H9 (cell line): Measurements from ENCODE around the gene SBK1. TPM values are rescaled to one million over a fixed set of nuclear protein-coding genes. Genes with fewer than 3 reads are reported as not detected.

Source experiments
- DNase-seq: peaks from one replicate; pipeline ENCODE4 v3.0.0-alpha.2; 2017
- H2AFZ ChIP-seq: one replicate; pipeline ENCODE4 v1.6.1; 2013; ENCODE audit warnings: mild to moderate bottlenecking, low read length, control low read depth, moderate library complexity
- H2AK5ac ChIP-seq: 2 replicates; pipeline ENCODE4 v1.6.1; 2013; ENCODE audit warnings: low read length, control low read depth, mixed read lengths; ENCODE audit not compliant: insufficient read length
- H2BK120ac ChIP-seq: one replicate; pipeline ENCODE4 v1.6.1; 2013; ENCODE audit warnings: low read depth, mild to moderate bottlenecking, low read length, control low read depth, inconsistent platforms; ENCODE audit not compliant: poor library complexity, severe bottlenecking
- H2BK12ac ChIP-seq: 2 replicates; pipeline ENCODE4 v1.6.1; 2013; ENCODE audit warnings: low read length, control low read depth, mixed read lengths, low read depth; ENCODE audit not compliant: insufficient read length
- H2BK15ac ChIP-seq: 2 replicates; pipeline ENCODE4 v1.6.1; 2013; ENCODE audit warnings: low read depth, low read length, control low read depth
- H2BK20ac ChIP-seq: one replicate; pipeline ENCODE4 v1.6.1; 2013; ENCODE audit warnings: low read depth, mild to moderate bottlenecking, low read length, control low read depth, inconsistent platforms; ENCODE audit not compliant: poor library complexity, severe bottlenecking
- H2BK5ac ChIP-seq: 2 replicates; pipeline ENCODE4 v1.6.1; 2013; ENCODE audit warnings: low read length, control low read depth, mixed read lengths; ENCODE audit not compliant: insufficient read length
- H3K14ac ChIP-seq: 2 replicates; pipeline ENCODE4 v1.6.1; 2013; ENCODE audit warnings: low read length, control low read depth; ENCODE audit not compliant: insufficient read depth
- H3K18ac ChIP-seq: 2 replicates; pipeline ENCODE4 v1.6.1; 2013; ENCODE audit warnings: low read depth, mild to moderate bottlenecking, mixed read lengths, low read length, control low read depth; ENCODE audit not compliant: insufficient read length
- H3K23ac ChIP-seq: 2 replicates; pipeline ENCODE4 v1.6.1; 2013; ENCODE audit warnings: low read length, control low read depth, mixed read lengths, low read depth; ENCODE audit not compliant: insufficient read length
- H3K23me2 ChIP-seq: 2 replicates; pipeline ENCODE4 v1.6.1; 2013; ENCODE audit warnings: low read depth, mild to moderate bottlenecking, mixed read lengths, low read length, control low read depth; ENCODE audit not compliant: insufficient read length, poor library complexity, severe bottlenecking
- H3K27ac ChIP-seq: 2 replicates; pipeline ENCODE4 v1.5.1; 2013; ENCODE audit warnings: low read length, control low read depth, mixed read lengths, low read depth; ENCODE audit not compliant: insufficient read length
- H3K27me3 ChIP-seq: 2 replicates; pipeline ENCODE4 v1.6.1; 2013; ENCODE audit warnings: low read length, control low read depth, inconsistent platforms; ENCODE audit not compliant: insufficient read depth
- H3K4ac ChIP-seq: 2 replicates; pipeline ENCODE4 v1.6.1; 2013; ENCODE audit warnings: low read depth, mild to moderate bottlenecking, control low read depth, inconsistent platforms, low read length, moderate library complexity
- H3K4me1 ChIP-seq: 2 replicates; pipeline ENCODE4 v1.6.1; 2013; ENCODE audit warnings: low read length, control low read depth, inconsistent platforms; ENCODE audit not compliant: insufficient read depth
- H3K4me2 ChIP-seq: 2 replicates; pipeline ENCODE4 v1.6.1; 2013; ENCODE audit warnings: low read length, control low read depth, mixed read lengths; ENCODE audit not compliant: insufficient read length, insufficient read depth
- H3K56ac ChIP-seq: 2 replicates; pipeline ENCODE4 v1.6.1; 2013; ENCODE audit warnings: low read depth, mild to moderate bottlenecking, mixed read lengths, low read length, control low read depth; ENCODE audit not compliant: insufficient read length
- H3K79me1 ChIP-seq: 2 replicates; pipeline ENCODE4 v1.6.1; 2013; ENCODE audit warnings: low read depth, mild to moderate bottlenecking, moderate library complexity, low read length, control low read depth, inconsistent platforms; ENCODE audit not compliant: insufficient read depth, poor library complexity, severe bottlenecking
- H3K79me2 ChIP-seq: 2 replicates; pipeline ENCODE4 v1.6.1; 2013; ENCODE audit warnings: low read length, control low read depth, inconsistent platforms; ENCODE audit not compliant: insufficient read depth
- H3K9ac ChIP-seq: 2 replicates; pipeline ENCODE4 v1.6.1; 2013; ENCODE audit warnings: low read length, control low read depth, mixed read lengths; ENCODE audit not compliant: insufficient read length; ENCODE audit errors: extremely low read depth
- H3K9me3 ChIP-seq: one replicate; pipeline ENCODE4 v1.6.1; 2013; ENCODE audit warnings: low read depth, low read length, inconsistent platforms; ENCODE audit not compliant: control insufficient read depth
- H3T11ph ChIP-seq: one replicate; pipeline ENCODE4 v1.6.1; 2013; ENCODE audit warnings: mild to moderate bottlenecking, low read length, control low read depth, inconsistent platforms
- H4K20me1 ChIP-seq: one replicate; pipeline ENCODE4 v1.6.1; 2013; ENCODE audit not compliant: control insufficient read depth, insufficient read length, insufficient read depth
- H4K5ac ChIP-seq: 2 replicates; pipeline ENCODE4 v1.6.1; 2013; ENCODE audit warnings: low read depth, mild to moderate bottlenecking, mixed read lengths, low read length, control low read depth; ENCODE audit not compliant: insufficient read length
- H4K8ac ChIP-seq: replicated peaks from 2 replicates; pipeline ENCODE4 v1.6.1; 2013; ENCODE audit warnings: low read length, control low read depth, mixed read lengths, low read depth; ENCODE audit not compliant: insufficient read length
- H4K91ac ChIP-seq: 2 replicates; pipeline ENCODE4 v1.6.1; 2013; ENCODE audit warnings: low read depth, mild to moderate bottlenecking, moderate library complexity, mixed read lengths, low read length, control low read depth; ENCODE audit not compliant: insufficient read length
- H3K27ac Mint-ChIP-seq, 3 experiments: 2 replicates in 2 of 3; 3 replicates in 1 of 3; pipeline ENCODE4 v1.8.0; 2020 to 2021; ENCODE audit warnings: mixed read lengths in 3 of 3, mild to moderate bottlenecking in 1 of 3, moderate library complexity in 1 of 3
- H3K27me3 Mint-ChIP-seq: 2 replicates; pipeline ENCODE4 v1.8.0; 2021; ENCODE audit warnings: low read depth, mild to moderate bottlenecking, moderate library complexity, mixed read lengths
- H3K36me3 Mint-ChIP-seq, 3 experiments: 2 replicates in 2 of 3; 3 replicates in 1 of 3; pipeline ENCODE4 v1.8.0; 2020 to 2021; ENCODE audit warnings: low read depth in 3 of 3, mixed read lengths in 3 of 3; ENCODE audit not compliant: insufficient read depth in 1 of 3
- H3K4me1 Mint-ChIP-seq, 2 experiments: 2 replicates each; pipeline ENCODE4 v1.8.0; 2020; ENCODE audit warnings: mixed read lengths in 2 of 2
- H3K4me3 Mint-ChIP-seq, 2 experiments: 2 replicates in 1 of 2; 3 replicates in 1 of 2; pipeline ENCODE4 v1.8.0; 2020 to 2021; ENCODE audit warnings: mild to moderate bottlenecking in 2 of 2, mixed read lengths in 2 of 2, moderate library complexity in 1 of 2
- H3K9me3 Mint-ChIP-seq, 2 experiments: 2 replicates in 1 of 2; 3 replicates in 1 of 2; pipeline ENCODE4 v1.8.0; 2020; ENCODE audit warnings: mild to moderate bottlenecking in 2 of 2, mixed read lengths in 2 of 2, moderate library complexity in 1 of 2
- CTCF ChIP-seq: fragments of 200-600 bp; sonication (generic); conservative IDR thresholded peaks from 3 replicates; pipeline ENCODE4 v1.8.0; 2021; ENCODE audit warnings: antibody characterized with exemption, mild to moderate bottlenecking
- WGBS: extraction: QIAGEN DNeasy Blood & Tissue Kit; methylation state at CpG from one replicate; pipeline ENCODE4 v1.1.7; 2013; ENCODE audit warnings: missing lambda C conversion rate, low lambda C conversion rate, mixed read lengths; ENCODE audit not compliant: insufficient read length; ENCODE audit errors: extremely low coverage; 5-methylcytosine and 5-hydroxymethylcytosine counted together
- total RNA-seq: library from RNA; stranded (reverse); gene quantifications from 2 replicates; pipeline ENCODE4 v1.2.1, GENCODE V29; 2021

Gene SBK1
- total RNA-seq, 1 experiment from 2014 or later: 65.5 TPM

- Histone ChIP-seq H3K4me2 (no peak overlapping the region), H4K91ac (no peak overlapping the region), H3K4ac (no peak overlapping the region), H4K5ac (no peak overlapping the region), H3K27ac (no peak overlapping the region), H3K9ac (no peak overlapping the region), H3K23ac (no peak overlapping the region), H3K23me2 (no peaks in the 10 kb centered on the region), H3K4me1 (no peaks in the 10 kb centered on the region; the same call in 1 of the 2 replicates), H2BK120ac (no peak overlapping the region), H3K79me1 (no peaks in the 10 kb centered on the region), H2AFZ (no peak overlapping the region), H2BK5ac (no peak overlapping the region), H3K56ac (no peak overlapping the region), H2BK12ac (no peak overlapping the region), H3K9me3 (no peaks in the 10 kb centered on the region), H2BK20ac (no peak overlapping the region), H3T11ph (no peak overlapping the region), H2AK5ac (no peak overlapping the region), H4K8ac (no peak overlapping the region), H2BK15ac (no peak overlapping the region), H3K79me2 (no peaks in the 10 kb centered on the region), H3K27me3 (no peaks in the 10 kb centered on the region), H4K20me1 (peaks cover 3% of the 10 kb centered on the region), H3K14ac (no peak overlapping the region), H3K18ac (no peak overlapping the region)
- no peaks in the 10 kb centered on the region; the same call in none of the 2 replicates for H3K27me3 Mint-ChIP-seq
- DNase-seq: no peak
- H3K4me1 Mint-ChIP-seq: peaks cover 15 to 26% of the 10 kb centered on the region in 2 experiments
- no peak for TF ChIP-seq CTCF
- peaks cover 14 to 25% (median 17%) of the 10 kb centered on the region in 3 experiments for H3K36me3 Mint-ChIP-seq
- H3K4me3 Mint-ChIP-seq: no peak overlapping the region; a peak in 1 of 5 replicates
- no peaks in the 10 kb centered on the region; a peak in 2 of 5 replicates for H3K9me3 Mint-ChIP-seq
- WGBS: no CpG with 5 or more reads among the region's 9 CpGs
- no peak overlapping the region for H3K27ac Mint-ChIP-seq
Measured at GRCh38 chr16:28285649-28286048, 6.7 kb upstream of the SBK1 start.
